Astrocyte (in vitro differentiated cells and primary cell): Measurements from ENCODE around the gene CNGA3. TPM values are rescaled to one million over a fixed set of nuclear protein-coding genes. Genes with fewer than 3 reads are reported as not detected.

Experiments used
- DNase-seq: peaks from one replicate; pipeline ENCODE4 v3.0.0-alpha.2; 2010; ENCODE audit warnings: low read depth
- FAIRE-seq: peaks from 2 replicates; lab custom pipeline; 2011; peaks lifted over from hg19 to GRCh38; lab: Jason Lieb, UNC
- H2AFZ ChIP-seq: 2 replicates; pipeline ENCODE4 v1.6.0; 2012; ENCODE audit warnings: low read depth, low read length, inconsistent platforms
- H3K27ac ChIP-seq: 2 replicates; pipeline ENCODE4 v1.5.1; 2011; ENCODE audit warnings: low read depth, low read length, inconsistent platforms
- H3K27me3 ChIP-seq: 2 replicates; pipeline ENCODE4 v1.6.0; 2011; ENCODE audit warnings: low read length, inconsistent platforms; ENCODE audit not compliant: insufficient read depth
- H3K36me3 ChIP-seq: 2 replicates; pipeline ENCODE4 v1.5.1; 2011; ENCODE audit warnings: low read length, inconsistent platforms; ENCODE audit not compliant: insufficient read depth
- H3K4me1 ChIP-seq: 2 replicates; pipeline ENCODE4 v1.5.1; 2011; ENCODE audit warnings: low read length, inconsistent platforms; ENCODE audit not compliant: insufficient read depth
- H3K4me2 ChIP-seq: 2 replicates; pipeline ENCODE4 v1.6.0; 2012; ENCODE audit warnings: low read length, inconsistent platforms
- H3K4me3 ChIP-seq: 2 replicates; pipeline ENCODE4 v1.5.1; 2011; ENCODE audit warnings: low read depth, mild to moderate bottlenecking, low read length, inconsistent platforms; ENCODE audit not compliant: insufficient read depth
- H3K79me2 ChIP-seq: 2 replicates; pipeline ENCODE4 v1.6.0; 2012; ENCODE audit warnings: mild to moderate bottlenecking, low read length, inconsistent platforms; ENCODE audit not compliant: insufficient read depth
- H3K9ac ChIP-seq: 2 replicates; pipeline ENCODE4 v1.6.0; 2012; ENCODE audit warnings: mild to moderate bottlenecking, low read length, inconsistent platforms
- H3K9me3 ChIP-seq: 2 replicates; pipeline ENCODE4 v1.5.1; 2012; ENCODE audit warnings: low read depth, mild to moderate bottlenecking, low read length, inconsistent platforms; ENCODE audit not compliant: insufficient read depth
- H4K20me1 ChIP-seq: 2 replicates; pipeline ENCODE4 v1.6.0; 2012; ENCODE audit warnings: low read length, inconsistent platforms; ENCODE audit not compliant: insufficient read depth
- H3K27ac Mint-ChIP-seq: one replicate; pipeline ENCODE4 v1.8.0; 2021; ENCODE audit warnings: mild to moderate bottlenecking, mixed read lengths; ENCODE audit not compliant: unreplicated experiment
- H3K27me3 Mint-ChIP-seq: one replicate; pipeline ENCODE4 v1.8.0; 2021; ENCODE audit warnings: low read depth, mixed read lengths; ENCODE audit not compliant: unreplicated experiment
- H3K36me3 Mint-ChIP-seq: one replicate; pipeline ENCODE4 v1.8.0; 2021; ENCODE audit warnings: low read depth, mixed read lengths; ENCODE audit not compliant: unreplicated experiment
- H3K4me1 Mint-ChIP-seq: one replicate; pipeline ENCODE4 v1.8.0; 2021; ENCODE audit warnings: low read depth, mixed read lengths; ENCODE audit not compliant: unreplicated experiment
- H3K4me3 Mint-ChIP-seq: one replicate; pipeline ENCODE4 v1.8.0; 2021; ENCODE audit warnings: mild to moderate bottlenecking, moderate library complexity, mixed read lengths; ENCODE audit not compliant: unreplicated experiment
- H3K9me3 Mint-ChIP-seq: one replicate; pipeline ENCODE4 v1.8.0; 2021; ENCODE audit warnings: mild to moderate bottlenecking, mixed read lengths; ENCODE audit not compliant: unreplicated experiment
- CTCF ChIP-seq: IDR thresholded peaks from 2 replicates; pipeline ENCODE4 v1.5.1; 2011; ENCODE audit warnings: low read depth, mild to moderate bottlenecking, inconsistent platforms, low read length, moderate library complexity; ENCODE audit not compliant: insufficient read depth
- EZH2 ChIP-seq: IDR thresholded peaks from 2 replicates; pipeline ENCODE4 v1.6.1; 2012; ENCODE audit warnings: mild to moderate bottlenecking, low read length, inconsistent platforms; ENCODE audit not compliant: insufficient read depth
- total RNA-seq: library from RNA; stranded (reverse); gene quantifications from 2 replicates; pipeline ENCODE4 v1.2.1, GENCODE V29; 2021

CNGA3 gene
- total RNA-seq, 1 donor from 2014 or later, result not detected

DNA sequence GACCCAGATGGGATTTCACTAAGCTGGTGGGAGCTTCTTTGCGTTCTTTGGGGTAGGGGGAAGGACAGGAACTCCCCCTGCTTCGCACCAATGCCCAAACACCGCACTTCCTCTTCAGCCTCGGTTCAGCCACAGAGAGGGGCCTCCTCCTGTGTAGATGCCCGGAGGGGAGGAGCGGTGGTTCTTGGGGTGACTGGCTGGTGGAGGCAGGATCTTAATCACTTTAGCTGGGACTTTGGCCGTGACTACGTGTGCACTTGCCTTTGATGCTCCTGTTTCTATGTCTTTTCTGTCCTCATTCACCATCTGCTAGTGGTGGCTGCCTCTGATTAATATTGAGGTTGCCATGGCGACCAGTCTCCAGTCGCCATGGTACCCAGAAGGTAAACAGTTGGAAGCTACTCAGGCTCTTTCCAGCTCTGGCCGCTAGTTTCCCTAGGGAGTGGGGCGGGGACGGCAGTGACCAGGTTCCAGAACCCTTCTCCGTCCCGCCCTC lies 1.9 kb downstream of the CNGA3 start:
- no peak overlapping the region for H2AFZ ChIP-seq
- Mint-ChIP-seq H3K27ac (no peak overlapping the region), H3K27me3 (peaks cover 75% of the 10 kb centered on the region), H3K9me3 (peaks cover 21% of the 10 kb centered on the region), H3K4me1 (peaks cover 3% of the 10 kb centered on the region), H3K36me3 (no peaks in the 10 kb centered on the region), H3K4me3 (no peak overlapping the region)
- H3K27ac ChIP-seq, result no peak overlapping the region
- no peaks in the 10 kb centered on the region for H3K36me3 ChIP-seq
- H3K4me1 ChIP-seq, result peaks cover 6% of the 10 kb centered on the region
- H3K79me2 ChIP-seq, result no peaks in the 10 kb centered on the region
- no peaks in the 10 kb centered on the region for H3K9me3 ChIP-seq
- no peaks in the 10 kb centered on the region for H4K20me1 ChIP-seq
- FAIRE-seq (no peak), DNase-seq (no peak)
- no peak overlapping the region for H3K9ac ChIP-seq
- no peak overlapping the region for H3K4me3 ChIP-seq
- no peak for TF ChIP-seq EZH2
- no peak for TF ChIP-seq CTCF
- H3K27me3 ChIP-seq, result peaks cover 47% of the 10 kb centered on the region
- no peak overlapping the region for H3K4me2 ChIP-seq

- peaks cover 20% of the 10 kb centered on the region for H3K9me3 Mint-ChIP-seq
- H3K27ac Mint-ChIP-seq, result no peak overlapping the region
- Histone ChIP-seq H3K36me3 (no peaks in the 10 kb centered on the region), H3K4me3 (no peak overlapping the region), H3K9me3 (no peaks in the 10 kb centered on the region), H4K20me1 (no peaks in the 10 kb centered on the region), H3K27ac (no peak overlapping the region), H3K4me1 (peaks cover 6% of the 10 kb centered on the region), H3K9ac (no peak overlapping the region), H3K79me2 (no peaks in the 10 kb centered on the region), H2AFZ (no peak overlapping the region), H3K4me2 (no peak overlapping the region), H3K27me3 (peaks cover 39% of the 10 kb centered on the region)
- H3K4me1 Mint-ChIP-seq, result peaks cover 3% of the 10 kb centered on the region
- TF ChIP-seq EZH2 (no peak), CTCF (no peak)
- H3K27me3 Mint-ChIP-seq, result peaks cover 53% of the 10 kb centered on the region
- H3K4me3 Mint-ChIP-seq, result no peak overlapping the region
- DNase-seq (no peak), FAIRE-seq (no peak)
- no peaks in the 10 kb centered on the region for H3K36me3 Mint-ChIP-seq
Measured at GRCh38 chr2:98350411-98350810, 4.2 kb downstream of the CNGA3 start.

GRCh38 chr2:98355881-98356280 lies 9.6 kb downstream of the CNGA3 start:
- H3K27ac Mint-ChIP-seq, result no peak overlapping the region

More at GRCh38 chr2:98355881-98356280, 9.6 kb downstream of the CNGA3 start:
- Histone ChIP-seq H4K20me1 (no peaks in the 10 kb centered on the region), H3K9me3 (no peaks in the 10 kb centered on the region), H3K4me1 (no peaks in the 10 kb centered on the region), H2AFZ (no peak overlapping the region), H3K9ac (no peak overlapping the region), H3K4me3 (no peak overlapping the region), H3K36me3 (no peaks in the 10 kb centered on the region), H3K4me2 (no peak overlapping the region), H3K27ac (no peak overlapping the region), H3K27me3 (no peaks in the 10 kb centered on the region), H3K79me2 (no peaks in the 10 kb centered on the region)
- TF ChIP-seq EZH2 (no peak), CTCF (no peak)
- Mint-ChIP-seq H3K36me3 (no peaks in the 10 kb centered on the region), H3K27me3 (peaks cover 28% of the 10 kb centered on the region), H3K4me1 (no peaks in the 10 kb centered on the region), H3K9me3 (peaks cover 6% of the 10 kb centered on the region), H3K4me3 (no peak overlapping the region)
- DNase-seq (no peak), FAIRE-seq (no peak)
